NCI-H510A (cell line): ENCODE measurements around the gene PSME2.

Experiments
- DNase-seq: peaks from one replicate; lab custom pipeline; 2025; lab: John Stamatoyannopoulos, UW

The PSME2 gene

GRCh38 chr14:24093901-24094840, 52.2 kb downstream of the PSME2 start, which contains the start of gene PCK2:
PCK2 (plus strand) TSS chr14:24094311; CDS start chr14:24094406, 95 bp downstream.
- peak; percentile 93 for DNase-seq
